ENCODE measurements around the gene XPR1.

GRCh38 chr1:180917306-180918065 is 285.7 kb downstream of the XPR1 start:
- TF ChIP-seq CTCF (IDR thresholded peaks at IDR 0.05; ENCODE audit: low read depth, low read length) (peak; percentile 64), EZH2phosphoT487 (IDR thresholded peaks at IDR 0.05; ENCODE audit: low read depth) (no peak)
